ENCODE data around the gene RDH16. TPM values are rescaled to one million over a fixed set of nuclear protein-coding genes. Genes with fewer than 3 reads are reported as not detected.
"Not testable (repeated sequence)": the region's sequence is repeated elsewhere in the genome, so short reads cannot be mapped to it uniquely, and the experiment has no call there.

The RDH16 gene
- total RNA-seq, 1 experiment from 2014 or later = 0.59 TPM

DNA sequence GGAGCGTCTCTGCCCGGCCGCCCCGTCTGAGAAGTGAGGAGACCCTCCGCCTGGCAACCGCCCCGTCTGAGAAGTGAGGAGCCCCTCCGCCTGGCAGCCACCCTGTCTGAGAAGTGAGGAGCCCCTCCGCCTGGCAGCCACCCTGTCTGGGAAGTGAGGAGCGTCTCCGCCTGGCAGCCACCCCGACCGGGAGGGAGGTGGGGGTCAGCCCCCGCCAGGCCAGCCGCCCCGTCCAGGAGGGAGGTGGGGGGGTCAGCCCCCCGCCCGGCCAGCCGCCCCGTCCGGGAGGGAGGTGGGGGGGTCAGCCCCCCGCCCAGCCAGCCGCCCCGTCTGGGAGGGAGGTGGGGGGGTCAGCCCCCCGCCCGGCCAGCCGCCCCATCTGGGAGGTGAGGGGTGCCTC is 6.1 kb upstream of the RDH16 start:
- H3K9ac ChIP-seq (ENCODE audit: low read length); H3K9me2 ChIP-seq (ENCODE audit: insufficient read depth); H2AFZ ChIP-seq (ENCODE audit: low read depth, low read length, poor library complexity, severe bottlenecking); H3K27ac ChIP-seq (ENCODE audit: low read depth, low read length); H3K27me3 ChIP-seq (ENCODE audit: insufficient read depth, low read length); CTCF ChIA-PET; DNase-seq (ENCODE audit: low read depth, low spot score); intact Hi-C loops (cut with micrococcal nuclease); POLR2A ChIA-PET; H3K4me3 ChIP-seq (replicated peaks in 1 of 2; ENCODE audit: low read depth in 1 of 2, low read length in 2 of 2); BruUV-seq (replicated peaks); H4K20me1 ChIP-seq (ENCODE audit: insufficient read depth); RAD21 ChIA-PET (ENCODE audit: low non-redundant PET in 1 of 2, low total read pairs in 2 of 2, uncharacterized antibody in 2 of 2, unreplicated experiment in 2 of 2); ATAC-seq; H3K9me3 ChIP-seq (ENCODE audit: control insufficient read depth in 1 of 2, insufficient read depth in 1 of 2, low read depth in 1 of 2, low read length in 2 of 2); H3K79me2 ChIP-seq (ENCODE audit: insufficient read depth, low read length); H3K4me2 ChIP-seq (ENCODE audit: low read length); H3K4me1 ChIP-seq (ENCODE audit: control insufficient read depth in 1 of 2, insufficient read depth in 2 of 2, low read length in 2 of 2); H3K36me3 ChIP-seq (ENCODE audit: control insufficient read depth in 1 of 2, insufficient read depth in 2 of 2, low read length in 2 of 2): not testable (repeated sequence)

DNA sequence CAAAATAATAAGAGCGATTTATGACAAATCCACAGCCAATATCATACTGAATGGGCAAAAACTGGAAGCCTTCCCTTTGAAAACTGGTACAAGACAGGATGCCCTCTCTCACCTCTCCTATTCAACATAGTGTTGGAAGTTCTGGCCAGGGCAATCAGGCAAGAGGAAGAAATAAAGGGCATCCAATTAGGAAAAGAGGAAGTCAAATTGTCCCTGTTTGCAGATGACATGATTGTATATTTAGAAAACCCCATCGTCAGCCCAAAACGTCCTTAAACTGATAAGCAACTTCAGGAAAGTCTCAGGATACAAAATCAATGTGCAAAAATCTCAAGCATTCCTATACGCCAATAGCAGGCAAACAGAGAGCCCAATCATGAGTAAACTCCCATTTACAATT is 4.8 kb upstream of the RDH16 start:
- H3K27ac ChIP-seq (ENCODE audit: low read depth, low read length); BruUV-seq (replicated peaks); H2AFZ ChIP-seq (ENCODE audit: low read depth, low read length, poor library complexity, severe bottlenecking); POLR2A ChIA-PET; H3K9ac ChIP-seq (ENCODE audit: low read length); RAD21 ChIA-PET (ENCODE audit: low non-redundant PET in 1 of 2, low total read pairs in 2 of 2, uncharacterized antibody in 2 of 2, unreplicated experiment in 2 of 2); H3K27me3 ChIP-seq (ENCODE audit: insufficient read depth, low read length); ATAC-seq; intact Hi-C loops (cut with micrococcal nuclease); DNase-seq (ENCODE audit: low read depth, low spot score); H3K4me1 ChIP-seq (ENCODE audit: control insufficient read depth in 1 of 2, insufficient read depth in 2 of 2, low read length in 2 of 2); H3K4me3 ChIP-seq (replicated peaks in 1 of 2; ENCODE audit: low read depth in 1 of 2, low read length in 2 of 2); H3K9me2 ChIP-seq (ENCODE audit: insufficient read depth); H3K9me3 ChIP-seq (ENCODE audit: control insufficient read depth in 1 of 2, insufficient read depth in 1 of 2, low read depth in 1 of 2, low read length in 2 of 2); CTCF ChIA-PET; H3K79me2 ChIP-seq (ENCODE audit: insufficient read depth, low read length); H4K20me1 ChIP-seq (ENCODE audit: insufficient read depth); H3K4me2 ChIP-seq (ENCODE audit: low read length); H3K36me3 ChIP-seq (ENCODE audit: control insufficient read depth in 1 of 2, insufficient read depth in 2 of 2, low read length in 2 of 2): not testable (repeated sequence)

DNA sequence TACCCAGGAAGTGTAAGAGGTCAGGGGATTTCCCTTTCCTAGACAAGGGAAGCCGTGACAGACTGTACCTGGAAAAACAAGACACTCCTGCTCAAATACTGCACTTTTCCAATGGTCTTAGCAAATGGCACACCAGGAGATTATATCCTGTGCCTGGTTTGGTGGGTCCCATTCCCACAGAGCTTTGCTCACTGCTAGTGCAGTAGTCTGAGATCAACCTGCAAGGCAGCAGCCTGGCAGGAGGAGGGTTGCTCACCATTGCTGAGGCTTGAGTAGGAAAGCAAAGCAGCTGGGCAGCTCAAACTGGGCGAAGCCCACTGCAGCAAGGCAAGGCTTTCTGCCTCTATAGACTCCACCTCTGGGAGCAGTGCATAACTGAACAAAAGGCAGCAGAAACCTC is 1.0 kb upstream of the RDH16 start:
- no peaks in the 10 kb centered on the region for H3K36me3 ChIP-seq (ENCODE audit: control insufficient read depth in 1 of 2, insufficient read depth in 2 of 2, low read length in 2 of 2)
- H3K27me3 ChIP-seq (ENCODE audit: insufficient read depth, low read length) = no peaks in the 10 kb centered on the region
- ChIA-PET RAD21 (ENCODE audit: low non-redundant PET in 1 of 2, low total read pairs in 2 of 2, uncharacterized antibody in 2 of 2, unreplicated experiment in 2 of 2) (no interaction called here), CTCF (no interaction called here), POLR2A (no interaction called here)
- intact Hi-C loops (cut with micrococcal nuclease) = no loop called here
- H3K4me2 ChIP-seq (ENCODE audit: low read length) = no peak overlapping the region
- H3K4me3 ChIP-seq (replicated peaks in 1 of 2; ENCODE audit: low read depth in 1 of 2, low read length in 2 of 2) = no peak overlapping the region
- BruUV-seq (replicated peaks) = no TSS peak
- H2AFZ ChIP-seq (ENCODE audit: low read depth, low read length, poor library complexity, severe bottlenecking) = no peak overlapping the region
- no peaks in the 10 kb centered on the region for H3K79me2 ChIP-seq (ENCODE audit: insufficient read depth, low read length)
- H3K4me1 ChIP-seq (ENCODE audit: control insufficient read depth in 1 of 2, insufficient read depth in 2 of 2, low read length in 2 of 2) = no peaks in the 10 kb centered on the region
- no peaks in the 10 kb centered on the region for H3K9me3 ChIP-seq (ENCODE audit: control insufficient read depth in 1 of 2, insufficient read depth in 1 of 2, low read depth in 1 of 2, low read length in 2 of 2)
- DNase-seq (ENCODE audit: low read depth, low spot score) (no peak), ATAC-seq (no peak)
- no peaks in the 10 kb centered on the region for H4K20me1 ChIP-seq (ENCODE audit: insufficient read depth)
- no peak overlapping the region for H3K9ac ChIP-seq (ENCODE audit: low read length)
- no peaks in the 10 kb centered on the region for H3K9me2 ChIP-seq (ENCODE audit: insufficient read depth)
- no peak overlapping the region for H3K27ac ChIP-seq (ENCODE audit: low read depth, low read length)
- TF ChIP-seq, protein P1, sequence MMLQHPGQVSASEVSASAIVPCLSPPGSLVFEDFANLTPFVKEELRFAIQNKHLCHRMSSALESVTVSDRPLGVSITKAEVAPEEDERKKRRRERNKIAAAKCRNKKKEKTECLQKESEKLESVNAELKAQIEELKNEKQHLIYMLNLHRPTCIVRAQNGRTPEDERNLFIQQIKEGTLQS (IDR thresholded peaks at IDR 0.05) = no peak
- TF ChIP-seq, protein P2, sequence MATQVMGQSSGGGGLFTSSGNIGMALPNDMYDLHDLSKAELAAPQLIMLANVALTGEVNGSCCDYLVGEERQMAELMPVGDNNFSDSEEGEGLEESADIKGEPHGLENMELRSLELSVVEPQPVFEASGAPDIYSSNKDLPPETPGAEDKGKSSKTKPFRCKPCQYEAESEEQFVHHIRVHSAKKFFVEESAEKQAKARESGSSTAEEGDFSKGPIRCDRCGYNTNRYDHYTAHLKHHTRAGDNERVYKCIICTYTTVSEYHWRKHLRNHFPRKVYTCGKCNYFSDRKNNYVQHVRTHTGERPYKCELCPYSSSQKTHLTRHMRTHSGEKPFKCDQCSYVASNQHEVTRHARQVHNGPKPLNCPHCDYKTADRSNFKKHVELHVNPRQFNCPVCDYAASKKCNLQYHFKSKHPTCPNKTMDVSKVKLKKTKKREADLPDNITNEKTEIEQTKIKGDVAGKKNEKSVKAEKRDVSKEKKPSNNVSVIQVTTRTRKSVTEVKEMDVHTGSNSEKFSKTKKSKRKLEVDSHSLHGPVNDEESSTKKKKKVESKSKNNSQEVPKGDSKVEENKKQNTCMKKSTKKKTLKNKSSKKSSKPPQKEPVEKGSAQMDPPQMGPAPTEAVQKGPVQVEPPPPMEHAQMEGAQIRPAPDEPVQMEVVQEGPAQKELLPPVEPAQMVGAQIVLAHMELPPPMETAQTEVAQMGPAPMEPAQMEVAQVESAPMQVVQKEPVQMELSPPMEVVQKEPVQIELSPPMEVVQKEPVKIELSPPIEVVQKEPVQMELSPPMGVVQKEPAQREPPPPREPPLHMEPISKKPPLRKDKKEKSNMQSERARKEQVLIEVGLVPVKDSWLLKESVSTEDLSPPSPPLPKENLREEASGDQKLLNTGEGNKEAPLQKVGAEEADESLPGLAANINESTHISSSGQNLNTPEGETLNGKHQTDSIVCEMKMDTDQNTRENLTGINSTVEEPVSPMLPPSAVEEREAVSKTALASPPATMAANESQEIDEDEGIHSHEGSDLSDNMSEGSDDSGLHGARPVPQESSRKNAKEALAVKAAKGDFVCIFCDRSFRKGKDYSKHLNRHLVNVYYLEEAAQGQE (IDR thresholded peaks at IDR 0.05; ENCODE audit: low read depth) = no peak
- no peak for TF ChIP-seq EZH2 (IDR thresholded peaks at IDR 0.05)
- no peak for TF ChIP-seq SP1 (IDR thresholded peaks at IDR 0.05; ENCODE audit: low read depth)
- no peak for TF ChIP-seq CEBPB (IDR thresholded peaks at IDR 0.05; ENCODE audit: low read depth)
- no peak for TF ChIP-seq ELF1 (IDR thresholded peaks at IDR 0.05; ENCODE audit: borderline replicate concordance, low read depth)
- TF ChIP-seq, protein P3, sequence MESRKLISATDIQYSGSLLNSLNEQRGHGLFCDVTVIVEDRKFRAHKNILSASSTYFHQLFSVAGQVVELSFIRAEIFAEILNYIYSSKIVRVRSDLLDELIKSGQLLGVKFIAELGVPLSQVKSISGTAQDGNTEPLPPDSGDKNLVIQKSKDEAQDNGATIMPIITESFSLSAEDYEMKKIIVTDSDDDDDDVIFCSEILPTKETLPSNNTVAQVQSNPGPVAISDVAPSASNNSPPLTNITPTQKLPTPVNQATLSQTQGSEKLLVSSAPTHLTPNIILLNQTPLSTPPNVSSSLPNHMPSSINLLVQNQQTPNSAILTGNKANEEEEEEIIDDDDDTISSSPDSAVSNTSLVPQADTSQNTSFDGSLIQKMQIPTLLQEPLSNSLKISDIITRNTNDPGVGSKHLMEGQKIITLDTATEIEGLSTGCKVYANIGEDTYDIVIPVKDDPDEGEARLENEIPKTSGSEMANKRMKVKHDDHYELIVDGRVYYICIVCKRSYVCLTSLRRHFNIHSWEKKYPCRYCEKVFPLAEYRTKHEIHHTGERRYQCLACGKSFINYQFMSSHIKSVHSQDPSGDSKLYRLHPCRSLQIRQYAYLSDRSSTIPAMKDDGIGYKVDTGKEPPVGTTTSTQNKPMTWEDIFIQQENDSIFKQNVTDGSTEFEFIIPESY (IDR thresholded peaks at IDR 0.05; ENCODE audit: extremely low read depth, insufficient replicate concordance, low read length) = no peak
- no peak for TF ChIP-seq YY1 (IDR thresholded peaks at IDR 0.05; ENCODE audit: extremely low read depth, insufficient replicate concordance, low read depth, low read length)
